NCI-H2227 treated with DMSO at 0.1 percent for 48 hours (cell line): ENCODE data around the gene DOP1B.

Experiments used
- DNase-seq: peaks from one replicate; lab custom pipeline; 2025; lab: John Stamatoyannopoulos, UW

The DOP1B gene

GRCh38 chr21:36202726-36203602 lies 46.3 kb downstream of the DOP1B start:
- DNase-seq = no peak

DNA sequence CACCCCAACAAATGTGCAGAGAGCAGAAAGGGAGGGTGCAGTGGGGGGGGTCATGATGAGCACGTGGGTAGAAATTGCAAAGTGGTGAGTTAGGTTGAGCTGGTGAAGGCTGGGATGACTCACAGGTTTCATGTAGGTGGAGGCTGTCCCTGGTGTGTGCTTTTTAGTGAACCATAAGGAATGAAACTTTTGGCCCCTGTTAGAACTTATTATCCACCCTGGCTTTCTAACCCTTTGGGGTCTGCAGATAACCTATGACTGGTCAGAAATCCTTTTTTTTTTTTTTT lies 46.9 kb downstream of the DOP1B start:
- DNase-seq = no peak

DNA sequence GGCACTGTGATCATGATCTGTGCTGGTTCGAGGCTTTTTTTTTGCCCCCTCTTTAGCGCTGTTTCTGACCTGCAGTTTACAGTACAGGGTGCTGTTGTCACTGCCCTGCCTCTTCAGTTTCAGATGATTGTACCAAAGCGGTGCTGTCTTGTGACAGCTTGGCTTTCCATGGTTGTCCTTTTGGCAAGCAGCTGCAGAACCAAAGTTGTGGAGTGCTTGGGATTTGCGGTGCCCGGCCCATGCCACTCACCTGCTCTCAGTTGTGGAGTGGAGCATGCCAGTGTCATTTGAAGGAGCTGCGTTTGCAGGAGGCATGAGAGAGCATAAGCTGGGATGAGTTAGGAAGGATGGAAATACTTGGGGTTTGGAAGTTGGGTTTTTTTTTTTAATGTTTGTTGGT lies 48.4 kb downstream of the DOP1B start:
- no peak for DNase-seq

DNA sequence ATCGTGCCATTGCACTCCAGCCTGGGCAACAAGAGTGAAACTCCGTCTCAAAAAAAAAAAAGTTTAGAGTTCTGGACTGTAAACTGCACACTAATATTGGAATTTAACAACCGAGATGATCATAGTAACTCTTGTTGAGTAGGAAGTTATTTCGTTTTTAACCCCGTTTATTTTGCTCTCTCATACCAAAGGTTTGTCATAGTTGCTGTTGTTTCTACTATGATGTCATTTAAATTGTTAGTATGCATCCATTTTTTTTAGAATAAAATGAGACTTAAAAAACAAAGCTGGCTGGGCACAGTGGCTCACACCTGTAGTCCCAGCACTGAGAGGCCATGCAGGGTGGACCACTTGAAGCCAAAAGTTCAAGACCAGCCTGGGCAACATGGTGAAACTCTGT lies 49.3 kb downstream of the DOP1B start:
- no peak for DNase-seq
